ENCODE measurements around the gene ARHGAP45. TPM values are rescaled to one million over a fixed set of nuclear protein-coding genes. Genes with fewer than 3 reads are reported as not detected.

The ARHGAP45 gene
- total RNA-seq, 3 donors from 2014 or later (not counting 1 experiment from before 2014, with no cell fraction given): 535 to 601 (median 560) TPM

GRCh38 chr19:1118999-1119398 is 52.0 kb downstream of the ARHGAP45 start:
- no peaks in the 10 kb centered on the region for H3K27me3 Mint-ChIP-seq (ENCODE audit: low read depth in 2 of 2)
- Histone ChIP-seq H3K4me3 (ENCODE audit: low read length) (no peak overlapping the region), H3K4me1 (ENCODE audit: control insufficient read depth, insufficient read depth, low read length) (no peaks in the 10 kb centered on the region), H3K9me3 (ENCODE audit: control insufficient read depth, insufficient read depth, low read length) (no peaks in the 10 kb centered on the region), H3K27ac (ENCODE audit: low read length) (no peak overlapping the region), H3K27me3 (ENCODE audit: control insufficient read depth, insufficient read depth, low read length) (no peaks in the 10 kb centered on the region), H3K36me3 (ENCODE audit: control insufficient read depth, insufficient read depth, low read length) (peaks cover 75% of the 10 kb centered on the region)
- no peaks in the 10 kb centered on the region for H3K36me3 Mint-ChIP-seq
- intact Hi-C loops (cut with micrococcal nuclease): no loop called here
- WGBS (ENCODE audit: insufficient coverage): 98% methylated on average over 34 of the region's 34 CpGs
- H3K27ac Mint-ChIP-seq: no peak overlapping the region
- ATAC-seq: no peak
- DNase-seq: no peak
- TF ChIP-seq CTCF (IDR thresholded peaks at IDR 0.05): no peak
- H3K9me3 Mint-ChIP-seq: no peaks in the 10 kb centered on the region
- H3K4me1 Mint-ChIP-seq: no peaks in the 10 kb centered on the region
- H3K4me3 Mint-ChIP-seq: no peak overlapping the region

- ATAC-seq (no peak), DNase-seq (no peak)
- H3K27ac Mint-ChIP-seq: no peak overlapping the region
- Histone ChIP-seq H3K4me1 (ENCODE audit: control insufficient read depth, insufficient read depth, low read length) (no peaks in the 10 kb centered on the region), H3K27ac (ENCODE audit: low read length) (no peak overlapping the region), H3K9me3 (ENCODE audit: control insufficient read depth, insufficient read depth, low read length) (no peaks in the 10 kb centered on the region), H3K36me3 (ENCODE audit: control insufficient read depth, insufficient read depth, low read length) (peaks cover 74% of the 10 kb centered on the region), H3K4me3 (ENCODE audit: low read length) (no peak overlapping the region), H3K27me3 (ENCODE audit: control insufficient read depth, insufficient read depth, low read length) (no peaks in the 10 kb centered on the region)
- TF ChIP-seq CTCF (IDR thresholded peaks at IDR 0.05): no peak
- H3K9me3 Mint-ChIP-seq: no peaks in the 10 kb centered on the region
- intact Hi-C loops (cut with micrococcal nuclease): no loop called here
- no peaks in the 10 kb centered on the region for H3K27me3 Mint-ChIP-seq (ENCODE audit: low read depth in 2 of 2)
- WGBS (ENCODE audit: insufficient coverage): 97% methylated on average over 50 of the region's 50 CpGs
- no peaks in the 10 kb centered on the region for H3K36me3 Mint-ChIP-seq
- no peaks in the 10 kb centered on the region for H3K4me1 Mint-ChIP-seq
- no peak overlapping the region for H3K4me3 Mint-ChIP-seq
Observed at GRCh38 chr19:1119475-1120217, 52.7 kb downstream of the ARHGAP45 start.

- no peak overlapping the region for H3K27ac ChIP-seq (ENCODE audit: low read length)
- peaks cover 77% of the 10 kb centered on the region for H3K36me3 ChIP-seq (ENCODE audit: control insufficient read depth, insufficient read depth, low read length)
- no peak overlapping the region for H3K4me3 ChIP-seq (ENCODE audit: low read length)
- no peak for TF ChIP-seq CTCF (IDR thresholded peaks at IDR 0.05)
- no peaks in the 10 kb centered on the region for H3K4me1 ChIP-seq (ENCODE audit: control insufficient read depth, insufficient read depth, low read length)
- 99% methylated on average over 9 of the region's 10 CpGs for WGBS (ENCODE audit: insufficient coverage)
- H3K9me3 Mint-ChIP-seq: no peaks in the 10 kb centered on the region
- ATAC-seq (no peak), DNase-seq (no peak)
- H3K36me3 Mint-ChIP-seq: no peaks in the 10 kb centered on the region
- H3K9me3 ChIP-seq (ENCODE audit: control insufficient read depth, insufficient read depth, low read length): no peaks in the 10 kb centered on the region
- H3K27me3 ChIP-seq (ENCODE audit: control insufficient read depth, insufficient read depth, low read length): no peaks in the 10 kb centered on the region
- no peak overlapping the region for H3K27ac Mint-ChIP-seq
- no peaks in the 10 kb centered on the region for H3K4me1 Mint-ChIP-seq
- intact Hi-C loops (cut with micrococcal nuclease): no loop called here
- no peaks in the 10 kb centered on the region for H3K27me3 Mint-ChIP-seq (ENCODE audit: low read depth in 2 of 2)
- H3K4me3 Mint-ChIP-seq: no peak overlapping the region
Observed at GRCh38 chr19:1121395-1121794, 54.4 kb downstream of the ARHGAP45 start.
